KMS-11 (cell line): ENCODE data around the gene CDC7.

Source experiments
- H2AFZ ChIP-seq: fragments of 200-600 bp; sonication (generic); 2 replicates; pipeline ENCODE4 v1.6.1; 2016; ENCODE audit warnings: antibody characterized with exemption, mixed run types, low read depth
- H3K27ac ChIP-seq: fragments of 200-600 bp; sonication (generic); 2 replicates; pipeline ENCODE4 v1.6.1; 2016; ENCODE audit warnings: mild to moderate bottlenecking, mixed run types
- H3K27me3 ChIP-seq: fragments of 200-600 bp; sonication (generic); 2 replicates; pipeline ENCODE4 v1.6.1; 2017; ENCODE audit warnings: mild to moderate bottlenecking, low read depth, mixed run types, moderate library complexity; ENCODE audit not compliant: insufficient read depth
- H3K36me3 ChIP-seq: fragments of 200-600 bp; sonication (generic); 2 replicates; pipeline ENCODE4 v1.6.1; 2017; ENCODE audit warnings: mild to moderate bottlenecking, mixed run types; ENCODE audit not compliant: insufficient read depth
- H3K4me1 ChIP-seq: fragments of 200-600 bp; sonication (generic); 2 replicates; pipeline ENCODE4 v1.6.1; 2016; ENCODE audit warnings: mild to moderate bottlenecking, low read depth, mixed run types; ENCODE audit not compliant: poor library complexity, severe bottlenecking
- H3K4me2 ChIP-seq: fragments of 200-600 bp; sonication (generic); 2 replicates; pipeline ENCODE4 v1.7.0; 2016; ENCODE audit warnings: mild to moderate bottlenecking, mixed run types
- H3K4me3 ChIP-seq: fragments of 200-600 bp; sonication (generic); IDR thresholded peaks from 2 replicates; pipeline ENCODE4 v1.6.1; 2017; ENCODE audit warnings: low read depth, low read length, mixed read lengths; ENCODE audit not compliant: insufficient read depth
- H3K79me2 ChIP-seq: fragments of 200-600 bp; sonication (generic); 2 replicates; pipeline ENCODE4 v1.6.1; 2016; ENCODE audit warnings: low read depth, mixed run types; ENCODE audit not compliant: insufficient read depth
- H3K9ac ChIP-seq: fragments of 200-600 bp; sonication (generic); 2 replicates; pipeline ENCODE4 v1.6.1; 2016; ENCODE audit warnings: mild to moderate bottlenecking, mixed run types
- H4K20me1 ChIP-seq: fragments of 200-600 bp; sonication (generic); 2 replicates; pipeline ENCODE4 v1.6.1; 2016; ENCODE audit warnings: mild to moderate bottlenecking, mixed run types; ENCODE audit not compliant: insufficient read depth
- TF ChIP-seq, protein P1 (sequence below): fragments of 200-600 bp; sonication (generic); conservative IDR thresholded peaks from 2 replicates; pipeline ENCODE4 v1.6.1; 2017; ENCODE audit warnings: low read depth, mild to moderate bottlenecking, antibody characterized with exemption, low read length, moderate library complexity, mixed read lengths

The CDC7 gene

DNA sequence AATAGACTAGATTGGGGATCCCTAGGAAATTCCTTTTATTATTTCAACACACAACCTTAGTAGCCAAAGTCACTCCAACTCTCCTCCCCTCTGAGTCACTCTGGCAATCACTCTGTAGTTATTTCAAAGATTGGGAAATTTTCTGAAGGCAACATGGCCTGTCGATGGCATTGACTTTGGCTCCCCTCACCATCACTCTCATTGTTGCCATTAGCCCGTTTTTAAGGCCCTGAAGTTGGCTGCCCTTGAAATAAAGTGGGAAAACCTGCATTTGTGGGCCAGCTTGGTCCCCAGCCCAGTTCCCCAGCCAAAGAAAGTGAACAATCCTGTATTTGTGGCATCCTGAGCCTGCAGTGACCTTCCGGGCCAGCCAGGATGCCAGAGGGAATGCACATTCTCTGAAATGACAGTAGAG is 52.5 kb downstream of the CDC7 start:
- H3K4me1 ChIP-seq, result no peaks in the 10 kb centered on the region
- H2AFZ ChIP-seq, result no peak overlapping the region
- H3K9ac ChIP-seq, result no peak overlapping the region
- H3K4me2 ChIP-seq, result no peak overlapping the region
- TF ChIP-seq, protein P1, sequence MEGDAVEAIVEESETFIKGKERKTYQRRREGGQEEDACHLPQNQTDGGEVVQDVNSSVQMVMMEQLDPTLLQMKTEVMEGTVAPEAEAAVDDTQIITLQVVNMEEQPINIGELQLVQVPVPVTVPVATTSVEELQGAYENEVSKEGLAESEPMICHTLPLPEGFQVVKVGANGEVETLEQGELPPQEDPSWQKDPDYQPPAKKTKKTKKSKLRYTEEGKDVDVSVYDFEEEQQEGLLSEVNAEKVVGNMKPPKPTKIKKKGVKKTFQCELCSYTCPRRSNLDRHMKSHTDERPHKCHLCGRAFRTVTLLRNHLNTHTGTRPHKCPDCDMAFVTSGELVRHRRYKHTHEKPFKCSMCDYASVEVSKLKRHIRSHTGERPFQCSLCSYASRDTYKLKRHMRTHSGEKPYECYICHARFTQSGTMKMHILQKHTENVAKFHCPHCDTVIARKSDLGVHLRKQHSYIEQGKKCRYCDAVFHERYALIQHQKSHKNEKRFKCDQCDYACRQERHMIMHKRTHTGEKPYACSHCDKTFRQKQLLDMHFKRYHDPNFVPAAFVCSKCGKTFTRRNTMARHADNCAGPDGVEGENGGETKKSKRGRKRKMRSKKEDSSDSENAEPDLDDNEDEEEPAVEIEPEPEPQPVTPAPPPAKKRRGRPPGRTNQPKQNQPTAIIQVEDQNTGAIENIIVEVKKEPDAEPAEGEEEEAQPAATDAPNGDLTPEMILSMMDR, result no peak
- H3K27ac ChIP-seq, result no peak overlapping the region
- no peaks in the 10 kb centered on the region for H3K27me3 ChIP-seq
- H4K20me1 ChIP-seq, result no peaks in the 10 kb centered on the region
- H3K4me3 ChIP-seq, result no peak overlapping the region
- H3K79me2 ChIP-seq, result no peaks in the 10 kb centered on the region
- no peaks in the 10 kb centered on the region for H3K36me3 ChIP-seq

DNA sequence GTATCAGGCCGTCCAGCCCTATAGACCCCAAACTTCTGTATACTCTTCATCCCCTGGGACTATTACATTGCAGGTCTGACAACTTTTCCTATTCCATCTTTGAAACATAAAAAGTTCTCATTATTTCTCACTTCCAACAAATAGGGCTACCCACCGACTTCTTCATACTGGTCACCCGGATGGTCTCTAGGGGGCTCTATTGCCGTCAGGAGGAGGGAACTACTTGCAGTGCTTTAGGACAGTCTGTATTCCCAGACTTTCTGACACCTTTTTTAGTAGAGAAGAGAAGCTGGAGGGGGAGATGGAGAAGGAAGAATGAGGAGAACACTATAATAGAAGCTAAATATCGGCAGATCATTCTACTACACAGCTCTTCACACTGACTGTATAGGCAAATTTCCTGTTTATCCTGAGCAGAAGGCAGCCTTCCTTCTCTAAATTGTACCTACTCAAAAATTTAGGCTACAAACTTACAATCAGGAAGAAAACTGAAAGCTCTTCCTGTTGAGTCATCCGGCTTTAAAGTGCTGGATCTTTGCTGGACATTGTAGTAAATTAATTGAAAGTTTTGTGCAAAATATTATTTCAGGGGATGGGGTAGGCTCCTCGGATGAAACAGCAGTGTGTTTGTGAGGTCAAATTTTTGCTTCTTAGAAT is 54.6 kb downstream of the CDC7 start:
- Histone ChIP-seq H2AFZ (no peak overlapping the region), H3K9ac (no peak overlapping the region), H3K79me2 (no peaks in the 10 kb centered on the region), H3K27ac (no peak overlapping the region), H4K20me1 (no peaks in the 10 kb centered on the region), H3K36me3 (no peaks in the 10 kb centered on the region), H3K4me2 (no peak overlapping the region), H3K4me1 (no peaks in the 10 kb centered on the region), H3K4me3 (no peak overlapping the region), H3K27me3 (no peaks in the 10 kb centered on the region)
- TF ChIP-seq, protein P1, result no peak

DNA sequence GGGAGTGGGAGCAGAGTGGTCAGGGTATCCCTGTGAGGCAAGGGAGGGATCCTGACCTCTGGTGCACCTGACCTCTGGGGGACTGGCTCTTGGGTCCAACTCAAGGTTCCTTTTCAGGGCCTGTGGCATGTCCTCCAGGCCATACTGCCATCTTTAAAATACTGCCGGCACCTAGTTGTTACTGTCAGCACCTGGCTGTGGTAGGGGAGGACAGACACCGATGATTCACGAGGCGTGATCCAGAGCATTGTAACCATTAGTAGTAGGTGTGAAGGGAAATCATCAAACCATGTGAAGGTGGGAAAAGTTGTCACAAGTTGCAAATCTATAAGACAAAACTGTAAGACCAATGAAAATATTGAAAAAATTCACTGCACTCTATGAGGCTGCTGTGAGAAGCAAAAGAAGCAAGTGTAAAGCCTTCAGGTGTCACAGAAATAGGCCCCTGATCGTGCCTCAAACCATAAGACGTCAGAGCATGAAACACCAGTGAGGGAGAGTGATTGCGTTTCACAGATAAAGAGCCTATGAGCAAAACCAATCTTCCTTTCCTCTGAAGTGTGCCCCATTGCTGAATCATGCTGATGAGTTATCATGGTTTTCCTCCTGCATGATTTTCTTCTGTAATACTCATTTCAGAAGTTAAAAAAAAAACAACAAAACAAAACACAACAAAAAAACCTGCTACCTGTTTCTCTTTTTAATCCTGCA is 55.3 kb downstream of the CDC7 start:
- Histone ChIP-seq H2AFZ (no peak overlapping the region), H4K20me1 (no peaks in the 10 kb centered on the region)

DNA sequence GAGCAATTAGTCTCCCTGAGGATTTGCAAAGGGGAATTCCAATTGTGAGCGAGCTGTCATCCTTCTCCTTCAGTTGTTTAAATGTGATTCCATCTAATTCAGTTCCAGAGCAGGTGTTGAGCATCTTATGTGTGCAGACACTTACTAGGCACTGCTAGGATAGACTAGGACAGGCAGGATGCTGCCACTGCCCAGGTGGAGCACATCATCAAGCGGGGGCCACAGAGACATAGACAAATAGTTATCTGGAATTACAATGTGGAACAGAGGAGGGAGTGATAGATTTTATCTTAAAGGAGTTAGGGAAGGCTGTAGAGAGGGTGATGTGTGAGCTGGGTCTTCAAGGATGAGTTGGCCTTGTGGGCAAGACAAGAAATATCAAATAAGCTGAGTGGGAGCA is 55.9 kb downstream of the CDC7 start:
- Histone ChIP-seq H3K4me3 (no peak overlapping the region), H4K20me1 (no peaks in the 10 kb centered on the region), H3K36me3 (no peaks in the 10 kb centered on the region), H3K4me2 (no peak overlapping the region), H3K27me3 (no peaks in the 10 kb centered on the region), H3K79me2 (no peaks in the 10 kb centered on the region), H3K9ac (no peak overlapping the region), H3K27ac (no peak overlapping the region), H2AFZ (no peak overlapping the region), H3K4me1 (no peaks in the 10 kb centered on the region)
- TF ChIP-seq, protein P1, result no peak

More for the DNA sequence above, 55.3 kb downstream of the CDC7 start:
- Histone ChIP-seq H3K36me3 (no peaks in the 10 kb centered on the region), H3K27ac (no peak overlapping the region), H3K4me2 (no peak overlapping the region), H3K79me2 (no peaks in the 10 kb centered on the region), H3K27me3 (no peaks in the 10 kb centered on the region), H3K4me1 (no peaks in the 10 kb centered on the region), H3K4me3 (no peak overlapping the region), H3K9ac (no peak overlapping the region)
- TF ChIP-seq, protein P1, result no peak
